CD1c-positive myeloid dendritic cell (primary cell): ENCODE results near the gene UBIAD1.
"Not testable (repeated sequence)": the region's sequence is repeated elsewhere in the genome, so short reads cannot be mapped to it uniquely, and the experiment has no call there.

ENCODE experiments used
- DNase-seq: peaks from one replicate; pipeline ENCODE4 v3.0.0-alpha.2; 2016; ENCODE audit errors: extremely low spot score

Gene UBIAD1

GRCh38 chr1:11272832-11273594 lies at the start of gene UBIAD1:
Gene UBIAD1, plus strand, starts transcription at chr1:11273198. Its CDS starts 334 bp downstream, at chr1:11273532.
- peak; percentile 90 for DNase-seq

DNA sequence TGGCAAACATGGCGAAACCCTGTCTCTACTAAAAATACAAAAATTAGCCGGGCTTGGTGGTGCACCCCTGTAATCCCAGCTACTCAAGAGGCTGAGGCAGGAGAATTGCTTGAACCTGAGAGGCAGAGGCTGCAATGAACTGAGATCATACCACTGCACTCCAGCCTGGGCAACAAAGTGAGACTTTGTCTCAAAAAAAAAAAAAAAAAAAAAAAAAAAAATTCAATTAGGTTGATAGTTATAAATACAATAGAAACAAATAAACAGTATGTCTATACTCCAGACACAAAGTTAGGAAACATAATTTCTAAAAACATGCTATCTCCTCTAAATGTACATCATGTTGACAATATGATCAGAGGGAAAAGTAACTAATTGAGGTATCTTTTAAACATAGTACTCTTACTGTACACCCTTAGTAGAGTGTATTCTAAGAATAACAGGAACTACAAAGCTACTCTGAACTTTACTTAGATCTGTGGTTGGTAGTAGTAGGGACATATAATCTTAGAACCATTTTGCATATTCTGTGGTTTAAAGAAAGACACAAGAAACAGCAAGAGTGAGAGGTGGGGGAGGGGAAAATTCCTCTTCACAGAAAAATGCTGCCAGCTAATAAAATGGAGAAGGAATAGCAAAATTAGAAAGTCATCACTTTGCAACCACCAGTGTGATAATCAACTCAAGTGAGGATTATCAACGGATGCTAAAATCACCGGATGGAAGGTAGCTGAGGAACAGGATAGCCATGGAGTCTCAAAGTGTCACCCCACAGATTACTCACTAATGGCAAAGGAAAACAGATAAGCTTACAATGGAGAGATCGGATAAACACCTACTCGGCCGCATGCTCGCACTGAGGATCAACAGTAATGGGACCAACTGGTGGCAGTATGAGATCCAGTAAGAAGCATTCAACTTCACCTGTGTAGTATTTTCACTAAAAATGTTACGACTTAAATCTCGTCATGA lies 45.6 kb upstream of the UBIAD1 start:
- DNase-seq, result no peak

DNA sequence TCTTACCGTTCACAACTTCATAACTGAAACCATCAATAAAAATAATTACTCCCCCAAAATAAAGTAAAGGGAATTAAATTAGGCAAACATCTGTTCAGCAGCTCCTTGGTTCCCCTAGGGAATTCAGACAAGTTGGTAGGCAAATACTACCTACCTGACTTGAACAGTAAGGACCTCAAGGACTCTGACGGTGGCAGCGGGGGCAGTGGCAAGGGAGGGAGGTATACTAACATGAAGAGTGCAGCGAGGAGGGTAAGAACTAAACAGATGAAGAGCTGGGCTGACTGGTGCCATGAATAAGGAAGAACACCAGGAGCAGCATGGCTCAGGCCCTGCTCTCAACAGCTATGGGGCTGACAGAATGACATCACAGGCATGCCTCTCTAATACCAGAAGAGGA lies 43.8 kb upstream of the UBIAD1 start:
- DNase-seq, result no peak

GRCh38 chr1:11233208-11233607 lies 39.8 kb upstream of the UBIAD1 start:
- no peak for DNase-seq

- no peak for DNase-seq
These were observed 35.6 kb upstream of the UBIAD1 start for GRCh38 chr1:11237356-11237755.

DNA sequence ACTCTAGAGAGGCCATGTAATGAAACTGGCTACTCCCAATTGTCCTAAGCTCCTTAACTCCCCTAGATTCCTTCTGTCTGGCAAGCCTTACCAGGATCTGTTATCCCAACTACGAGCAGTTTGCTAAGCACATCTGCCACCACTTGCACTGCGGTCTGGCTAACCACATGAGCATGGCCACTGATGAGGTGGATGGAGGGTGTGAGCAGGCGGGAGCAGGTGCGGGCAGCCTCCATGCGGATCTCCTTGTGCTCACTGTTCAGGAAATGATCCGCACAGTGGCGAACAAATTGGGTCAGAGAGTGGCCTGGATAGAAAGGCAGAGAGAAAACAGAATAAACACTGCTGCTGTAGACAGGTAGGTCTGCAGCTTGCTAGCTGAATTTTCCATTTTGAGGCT lies 34.7 kb upstream of the UBIAD1 start:
- no peak for DNase-seq

GRCh38 chr1:11245248-11245647 lies 27.8 kb upstream of the UBIAD1 start:
- DNase-seq, result no peak

- no peak for DNase-seq
These were observed 26.9 kb upstream of the UBIAD1 start for GRCh38 chr1:11245904-11246719.

DNA sequence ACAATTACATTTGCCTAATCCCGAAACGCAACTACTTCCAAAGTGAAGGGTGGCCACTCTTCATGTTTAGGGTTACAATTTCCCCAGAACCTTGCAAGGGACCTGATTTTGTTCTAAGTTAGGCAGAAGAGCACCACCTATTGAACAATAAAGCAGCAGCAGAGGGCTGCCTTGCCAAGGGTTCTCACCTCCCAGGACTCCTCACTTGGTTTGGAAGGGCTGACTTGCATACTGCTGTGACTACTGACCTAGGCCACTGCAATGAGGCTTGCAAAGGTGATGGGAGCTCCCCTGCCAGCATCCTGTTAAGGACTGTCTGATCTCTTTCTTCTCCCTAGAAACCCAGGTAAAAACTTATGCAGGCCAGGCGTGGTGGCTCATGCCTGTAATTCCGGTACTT lies 24.8 kb upstream of the UBIAD1 start:
- no peak for DNase-seq

DNA sequence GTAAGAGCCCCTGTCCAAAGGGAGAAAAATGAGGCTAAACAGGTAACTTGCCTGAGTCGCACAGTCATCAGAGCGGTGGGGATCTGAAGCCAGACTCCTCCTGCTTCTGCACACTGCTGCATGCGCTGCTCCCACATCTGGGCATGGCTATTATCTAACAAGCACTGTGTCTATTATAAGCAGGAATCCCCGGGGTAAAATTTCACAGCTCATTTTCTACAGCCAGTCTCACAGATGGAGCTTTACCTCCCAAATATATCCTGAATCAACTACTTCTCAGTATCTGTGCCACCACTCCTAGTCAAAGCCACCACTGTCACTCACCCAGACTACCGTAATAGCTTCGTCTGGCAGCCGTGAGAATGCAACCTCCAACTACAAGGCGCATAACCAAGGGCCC lies 20.5 kb upstream of the UBIAD1 start:
- DNase-seq, result no peak

DNA sequence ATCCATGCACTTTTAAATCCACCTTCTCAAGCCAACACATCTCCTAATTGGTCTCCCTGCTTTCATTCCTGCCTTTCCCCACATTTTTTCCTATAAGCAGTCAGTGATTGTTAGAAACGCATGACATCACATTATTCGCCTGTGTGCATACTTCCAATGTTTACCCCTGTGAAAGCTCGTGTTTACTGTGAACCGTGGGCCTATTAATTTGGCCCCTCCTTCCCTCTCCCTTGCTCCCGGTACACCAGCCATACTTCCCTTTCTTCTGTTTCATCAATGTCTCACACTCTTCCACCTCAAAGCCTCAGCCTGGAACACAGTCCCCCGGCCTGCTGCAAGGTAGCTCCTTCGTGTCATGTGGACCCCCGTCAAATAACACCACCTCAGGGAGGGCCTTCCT lies 19.8 kb upstream of the UBIAD1 start:
- DNase-seq, result no peak

DNA sequence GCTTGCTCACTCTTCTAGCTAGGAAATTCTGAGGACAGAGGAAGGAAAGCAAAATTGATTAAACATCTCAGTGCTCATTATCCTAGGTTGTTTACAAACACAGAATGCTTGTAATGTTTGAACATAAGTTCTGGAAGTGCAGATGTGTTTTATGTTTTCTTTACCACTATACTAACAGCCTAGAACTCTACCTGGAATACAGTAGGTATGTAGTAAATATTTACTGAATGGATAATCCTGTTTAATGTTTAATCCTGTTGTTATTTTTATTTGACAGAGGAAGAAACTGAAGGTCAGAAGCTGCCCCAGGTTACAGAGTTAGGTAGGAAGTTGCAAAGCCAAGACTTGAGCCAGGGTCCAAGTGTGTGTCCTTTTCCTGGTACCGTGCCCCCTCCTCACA lies 16.7 kb upstream of the UBIAD1 start:
- no peak for DNase-seq

- DNase-seq, result peak; percentile 100
These were observed 10.6 kb upstream of the UBIAD1 start, which contains the start of gene MTOR for GRCh38 chr1:11262171-11263049. Gene MTOR, minus strand, starts transcription at chr1:11262551. Its CDS starts 3,142 bp downstream, at chr1:11259409.

GRCh38 chr1:11266268-11267074 lies 6.5 kb upstream of the UBIAD1 start:
- DNase-seq, result no peak

DNA sequence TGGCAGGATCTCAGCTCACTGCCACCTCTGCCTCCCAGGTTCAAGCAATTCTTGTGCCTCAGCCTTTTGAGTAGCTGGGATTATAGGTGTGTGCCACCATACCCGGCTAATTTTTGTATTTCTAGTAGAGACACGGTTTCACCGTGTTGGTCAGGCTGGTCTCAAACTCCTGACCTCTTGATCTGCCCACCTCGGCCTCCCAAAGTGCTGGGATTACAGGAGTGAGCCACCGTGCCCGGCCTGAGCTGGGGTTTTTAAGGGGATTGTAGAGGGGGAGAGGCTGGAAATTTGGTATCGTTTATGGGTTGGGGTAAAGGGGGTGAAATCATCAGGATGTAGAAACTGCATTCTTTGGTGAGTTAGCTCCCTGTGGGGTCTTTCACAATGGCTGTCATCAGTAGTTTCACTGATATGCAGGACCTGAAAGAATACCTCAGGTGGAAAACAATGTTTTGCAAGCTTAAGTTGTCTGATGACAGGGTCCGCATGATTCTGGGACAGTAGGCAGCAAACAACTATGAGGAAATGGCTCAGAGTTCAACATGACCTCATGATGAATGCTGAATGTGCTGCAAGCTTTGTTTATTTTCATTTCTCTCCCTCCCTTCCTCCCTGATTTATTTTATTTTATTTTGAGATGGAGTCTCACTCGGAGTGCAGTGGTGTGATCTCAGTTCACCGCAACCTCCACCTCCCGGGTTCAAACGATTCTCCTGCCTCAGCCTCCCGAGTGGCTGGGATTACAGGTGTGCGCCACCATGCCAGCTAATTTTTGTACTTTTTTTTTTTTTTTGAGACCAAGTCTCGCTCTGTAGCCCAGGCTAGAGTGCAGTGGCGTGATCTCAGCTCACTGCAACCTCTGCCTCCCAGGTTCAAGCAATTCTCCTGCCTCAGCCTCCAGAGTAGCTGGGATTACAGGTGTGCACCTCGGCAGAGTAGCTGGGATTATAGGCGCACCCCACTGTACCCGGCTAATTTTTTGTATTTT lies 5.4 kb upstream of the UBIAD1 start:
- DNase-seq, result not testable (repeated sequence)

- no peak for DNase-seq
These were observed 510 bp upstream of the UBIAD1 start for GRCh38 chr1:11272544-11272831.

DNA sequence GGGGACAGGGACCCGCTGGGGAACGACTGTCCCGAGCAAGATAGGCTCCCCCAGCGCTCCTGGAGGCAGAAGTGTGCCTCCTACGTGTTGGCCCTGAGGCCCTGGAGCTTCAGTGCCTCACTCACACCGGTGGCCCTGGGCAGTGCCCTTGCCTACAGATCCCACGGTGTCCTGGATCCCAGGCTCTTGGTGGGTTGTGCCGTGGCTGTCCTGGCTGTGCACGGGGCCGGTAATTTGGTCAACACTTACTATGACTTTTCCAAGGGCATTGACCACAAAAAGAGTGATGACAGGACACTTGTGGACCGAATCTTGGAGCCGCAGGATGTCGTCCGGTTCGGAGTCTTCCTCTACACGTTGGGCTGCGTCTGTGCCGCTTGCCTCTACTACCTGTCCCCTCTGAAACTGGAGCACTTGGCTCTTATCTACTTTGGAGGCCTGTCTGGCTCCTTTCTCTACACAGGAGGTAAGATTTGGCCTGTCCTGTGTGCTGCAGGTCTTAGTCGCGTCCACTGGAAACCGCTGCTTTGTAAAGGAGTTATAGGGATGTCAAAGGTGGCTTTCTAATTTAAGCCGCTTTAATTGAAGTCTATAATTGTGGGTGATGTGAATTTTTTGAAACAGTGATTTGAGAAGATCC lies 717 bp downstream of the UBIAD1 start:
- DNase-seq, result no peak

DNA sequence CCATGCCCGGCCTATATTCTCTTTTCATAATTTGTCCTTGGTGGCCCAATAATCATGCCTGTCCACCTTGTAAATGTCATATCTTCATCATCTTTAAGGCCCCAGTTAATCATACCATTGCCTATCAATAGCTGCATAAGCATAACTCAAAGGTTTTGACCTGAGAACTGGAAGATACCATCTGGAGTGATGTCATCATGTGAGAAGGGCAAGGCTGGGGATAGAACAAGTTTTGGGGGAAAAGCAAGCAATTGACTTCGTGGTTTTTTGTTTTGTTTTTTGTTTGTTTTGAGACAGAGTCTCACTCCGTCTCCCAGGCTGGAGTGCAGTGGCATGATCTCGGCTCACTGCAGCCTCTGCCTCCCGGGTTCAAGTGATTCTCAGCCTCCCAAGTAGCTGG lies 6.2 kb downstream of the UBIAD1 start:
- no peak for DNase-seq
